K562 (cell line): ENCODE data around the gene LAMC1. TPM values are rescaled to one million over a fixed set of nuclear protein-coding genes. Genes with fewer than 3 reads are reported as not detected.

Experiments
- HMBOX1 ChIP-seq: sonication (generic); IDR thresholded peaks from 2 replicates; pipeline ENCODE4 v1.6.1; 2016
- ZBTB40 ChIP-seq, 2 experiments: fragments of 450-650 bp in 1 of 2; sonication (generic) in 1 of 2; formaldehyde crosslinking in 1 of 2; IDR thresholded peaks; 2 replicates each; pipeline versions ENCODE4 v1.7.1 to v1.9.0; 2016 to 2022; ENCODE audit warnings: inconsistent platforms in 1 of 2, mild to moderate bottlenecking in 1 of 2, missing genetic modification reagents in 1 of 2
- polyA plus RNA-seq, 8 experiments: library from polyadenylated mRNA; depleted of rRNA in 4 of 8; stranded (reverse) in 5 of 8; unstranded in 3 of 8; fragments of >200 nt; fragmentation: Nextera tagmentation in 2 of 8; fragmentation: Illumina TruSeq in 1 of 8; extraction: Ambion mirVana in 2 of 8; extraction: Trizol in 1 of 8; gene quantifications; 2 replicates each; pipeline versions ENCODE4 v1.2.1 to v1.2.3, GENCODE V29; 2011 to 2014; ENCODE audit warnings: inconsistent platforms in 1 of 8, missing spikeins in 1 of 8
- total RNA-seq, 7 experiments: library from RNA; depleted of rRNA in 6 of 7; stranded (reverse); fragments of >200 nt in 6 of 7; fragmentation: Illumina TruSeq in 2 of 7; extraction: Trizol in 2 of 7; gene quantifications; 2 replicates each; pipeline versions ENCODE4 v1.2.1 to v1.2.3, GENCODE V29; 2011 to 2021; ENCODE audit warnings: low replicate concordance in 1 of 7

LAMC1 gene
- total and polyA plus RNA-seq, 9 of the 15 experiments (the other 6 are each of a cell fraction or from before 2014, with no cell fraction given), result 0.07 to 0.71 (median 0.13) TPM; not detected in 2

GRCh38 chr1:183000167-183000962, 22.9 kb upstream of the LAMC1 start (continued):
- TF ChIP-seq ZBTB40 (IDR thresholded peaks at IDR 0.05) (no peak), ZBTB40 (CRISPR knock-in tag; IDR thresholded peaks at IDR 0.05) (no peak), HMBOX1 (no peak)
